GM18873 (cell line): ENCODE data around the gene ARIH1.
"Not testable (repeated sequence)": the region's sequence is repeated elsewhere in the genome, so short reads cannot be mapped to it uniquely, and the experiment has no call there.

Experiments used
- ATAC-seq: cut with Tn5 transposase; IDR thresholded peaks from one replicate; pipeline ENCODE4 v1.9.1; 2021; ENCODE audit warnings: mild to moderate bottlenecking, moderate library complexity, moderate number of reproducible peaks; ENCODE audit not compliant: unreplicated experiment, low FRiP score

ARIH1 gene

DNA sequence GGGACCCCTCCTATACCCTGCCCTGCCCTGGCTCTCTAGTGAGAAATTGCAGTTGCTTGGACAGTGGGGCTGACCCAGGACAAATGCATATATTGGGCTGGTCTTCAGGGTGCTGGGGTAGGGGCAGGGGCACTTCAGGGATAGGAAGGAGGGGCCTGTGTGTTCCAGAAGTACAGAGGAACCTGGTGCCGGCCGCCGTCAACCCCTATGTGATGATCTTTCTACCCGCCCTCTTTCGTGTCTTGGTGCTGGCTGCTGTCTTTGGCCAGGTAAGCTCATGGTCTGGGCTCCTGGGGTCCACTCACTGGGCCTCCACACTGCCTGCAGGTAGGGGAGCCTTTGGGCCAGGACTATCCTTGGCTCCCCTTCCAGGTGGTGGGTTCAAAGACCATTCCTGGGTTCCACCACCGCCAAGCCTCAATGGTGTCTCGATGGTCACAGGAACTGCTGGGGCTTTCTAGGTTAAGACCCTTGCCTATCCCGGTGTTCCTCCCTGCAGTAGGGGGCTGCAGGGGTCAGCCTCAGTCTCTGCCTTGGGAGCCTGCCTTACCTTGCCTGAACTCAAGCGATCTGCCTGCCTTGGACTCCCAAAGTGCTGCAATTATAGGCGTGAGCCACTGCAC is 174.6 kb downstream of the ARIH1 start:
- ATAC-seq: not testable (repeated sequence)
